Liver (tissue), 9 donors: Measurements from ENCODE around the gene F13A1. TPM values are rescaled to one million over a fixed set of nuclear protein-coding genes. Genes with fewer than 3 reads are reported as not detected.

Experiments used
- DNase-seq: peaks from one replicate; pipeline ENCODE4 v3.0.0-alpha.2; 2017; ENCODE audit warnings: low spot score
- H3K27ac ChIP-seq, 2 donors: one replicate each; pipeline ENCODE4 v1.7.0; 2013; ENCODE audit warnings: inconsistent platforms in 2 of 2, low read length in 2 of 2, control low read depth in 1 of 2, low read depth in 1 of 2, mild to moderate bottlenecking in 1 of 2
- H3K27me3 ChIP-seq, 4 donors: one replicate each; pipeline versions ENCODE4 v1.6.1 to v1.7.0; 2013; ENCODE audit warnings: low read length in 3 of 4, inconsistent platforms in 1 of 4, mild to moderate bottlenecking in 1 of 4, moderate library complexity in 1 of 4; ENCODE audit not compliant: control insufficient read depth in 4 of 4, insufficient read depth in 4 of 4
- H3K36me3 ChIP-seq, 4 donors: one replicate each; pipeline versions ENCODE4 v1.6.1 to v1.7.0; 2013; ENCODE audit warnings: low read length in 3 of 4, mild to moderate bottlenecking in 3 of 4, low read depth in 1 of 4, moderate library complexity in 1 of 4; ENCODE audit not compliant: control insufficient read depth in 4 of 4, insufficient read depth in 3 of 4
- H3K4me1 ChIP-seq, 4 donors: one replicate each; pipeline versions ENCODE4 v1.6.1 to v1.7.0; 2013; ENCODE audit warnings: low read length in 3 of 4, mild to moderate bottlenecking in 3 of 4, moderate library complexity in 1 of 4; ENCODE audit not compliant: control insufficient read depth in 4 of 4, insufficient read depth in 4 of 4
- H3K4me3 ChIP-seq, 3 donors: one replicate each; pipeline versions ENCODE4 v1.6.1 to v1.7.0; 2013; ENCODE audit warnings: low read length in 3 of 3, control low read depth in 1 of 3, low read depth in 1 of 3, mild to moderate bottlenecking in 1 of 3
- H3K9ac ChIP-seq, 2 donors: one replicate each; pipeline ENCODE4 v1.7.0; 2013; ENCODE audit warnings: low read length in 2 of 2, mild to moderate bottlenecking in 2 of 2, moderate library complexity in 2 of 2, control low read depth in 1 of 2, low read depth in 1 of 2
- H3K9me3 ChIP-seq, 4 donors: one replicate each; pipeline versions ENCODE4 v1.6.1 to v1.7.0; 2013; ENCODE audit warnings: low read length in 3 of 4; ENCODE audit not compliant: control insufficient read depth in 4 of 4
- ATF3 ChIP-seq: IDR thresholded peaks from 2 replicates; pipeline ENCODE4 v1.6.1; 2016; ENCODE audit warnings: antibody characterized with exemption
- CTCF ChIP-seq: fragments of 150-350 bp; IDR thresholded peaks from 2 replicates; pipeline ENCODE4 v1.5.1; 2017; ENCODE audit warnings: improper control_type of control experiment, low read depth, low read length; ENCODE audit not compliant: missing input control
- EGR1 ChIP-seq, 2 donors: IDR thresholded peaks; 2 replicates each; pipeline ENCODE4 v1.6.1; 2016 to 2018; ENCODE audit warnings: antibody characterized with exemption in 2 of 2, low read depth in 2 of 2
- FOXA1 ChIP-seq: IDR thresholded peaks from 2 replicates; pipeline ENCODE4 v1.6.1; 2016; ENCODE audit warnings: antibody characterized with exemption
- GABPA ChIP-seq, 2 donors: IDR thresholded peaks in 1 of 2; conservative IDR thresholded peaks in 1 of 2; 2 replicates each; pipeline ENCODE4 v1.6.1; 2016; ENCODE audit warnings: antibody characterized with exemption in 2 of 2, mild to moderate bottlenecking in 1 of 2, moderate library complexity in 1 of 2
- HNF4G ChIP-seq: IDR thresholded peaks from 2 replicates; pipeline ENCODE4 v1.6.1; 2016; ENCODE audit warnings: antibody characterized with exemption
- MAX ChIP-seq: IDR thresholded peaks from 2 replicates; pipeline ENCODE4 v1.6.1; 2016; ENCODE audit warnings: antibody characterized with exemption
- NR2F2 ChIP-seq: IDR thresholded peaks from 2 replicates; pipeline ENCODE4 v1.6.1; 2016; ENCODE audit warnings: antibody characterized with exemption
- RAD21 ChIP-seq, 2 donors: IDR thresholded peaks; 2 replicates each; pipeline ENCODE4 v1.6.1; 2016; ENCODE audit warnings: antibody characterized with exemption in 2 of 2, mild to moderate bottlenecking in 2 of 2
- REST ChIP-seq: IDR thresholded peaks from 2 replicates; pipeline ENCODE4 v1.6.1; 2016; ENCODE audit warnings: antibody characterized with exemption, mild to moderate bottlenecking
- SP1 ChIP-seq: IDR thresholded peaks from 2 replicates; pipeline ENCODE4 v1.6.1; 2018; ENCODE audit warnings: antibody characterized with exemption, mild to moderate bottlenecking
- ZBTB33 ChIP-seq: IDR thresholded peaks from 2 replicates; pipeline ENCODE4 v1.6.1; 2016; ENCODE audit warnings: antibody characterized with exemption
- WGBS: extraction: QIAGEN DNeasy Blood & Tissue Kit; methylation state at CpG from one replicate; pipeline ENCODE4 v1.1.7; 2013; 5-methylcytosine and 5-hydroxymethylcytosine counted together
- polyA plus RNA-seq, 2 donors: library from polyadenylated mRNA; stranded (reverse) in 1 of 2; unstranded in 1 of 2; fragments of 200-250 nt in 1 of 2; fragments of >200 nt in 1 of 2; fragmentation: Nextera tagmentation in 1 of 2; extraction: Ambion mirVana in 1 of 2; gene quantifications; one replicate each; pipeline versions ENCODE4 v1.2.1 to v1.2.3, GENCODE V29; 2013 to 2015
- total RNA-seq, 2 donors: library from RNA; depleted of rRNA; stranded (reverse); fragments of >200 nt; gene quantifications; one replicate each; pipeline ENCODE4 v1.2.3, GENCODE V29; 2014
- donor health status: healthy.
- donor health status: healthy.
- donor health status: healthy.
- donor health status: healthy.
- donor health status: healthy.

The F13A1 gene
- total and polyA plus RNA-seq, 4 donors = 0.46 to 18.3 (median 5.1) TPM

GRCh38 chr6:6332811-6333244 lies 12.4 kb upstream of the F13A1 start:
- H3K27me3 ChIP-seq = peaks cover 0 to 2% (median 0%) of the 10 kb centered on the region in 4 donors
- no peaks in the 10 kb centered on the region for H3K36me3 ChIP-seq
- TF ChIP-seq RAD21 (IDR thresholded peaks at IDR 0.05) = no peak
- WGBS = 84% methylated on average over 3 of the region's 3 CpGs
- H3K4me3 ChIP-seq = no peak overlapping the region
- no peaks in the 10 kb centered on the region for H3K4me1 ChIP-seq
- no peaks in the 10 kb centered on the region for H3K9me3 ChIP-seq
- no peak overlapping the region for H3K9ac ChIP-seq
- no peak overlapping the region for H3K27ac ChIP-seq
- no peak for DNase-seq

GRCh38 chr6:6331946-6332601 lies 11.6 kb upstream of the F13A1 start:
- DNase-seq = no peak
- peaks cover 0 to 2% (median 0%) of the 10 kb centered on the region in 4 donors for H3K27me3 ChIP-seq
- H3K36me3 ChIP-seq = no peaks in the 10 kb centered on the region
- TF ChIP-seq REST (no peak), GABPA (IDR thresholded peaks at IDR 0.05 in 1 of 2, conservative IDR thresholded peaks at IDR 0.05 in 1 of 2) (no peak), NR2F2 (no peak), ATF3 (no peak), MAX (no peak), HNF4G (no peak)
- no peak overlapping the region for H3K9ac ChIP-seq
- H3K4me1 ChIP-seq = no peaks in the 10 kb centered on the region
- no peak overlapping the region for H3K27ac ChIP-seq
- no peaks in the 10 kb centered on the region for H3K9me3 ChIP-seq
- WGBS = 68% methylated on average over 6 of the region's 6 CpGs
- H3K4me3 ChIP-seq = no peak overlapping the region

- H3K4me3 ChIP-seq = no peak overlapping the region
- peaks cover 0 to 2% (median 0%) of the 10 kb centered on the region in 4 donors for H3K27me3 ChIP-seq
- no peak for DNase-seq
- H3K36me3 ChIP-seq = no peaks in the 10 kb centered on the region
- H3K9me3 ChIP-seq = no peaks in the 10 kb centered on the region
- no peak overlapping the region for H3K9ac ChIP-seq
- no peak overlapping the region for H3K27ac ChIP-seq
- TF ChIP-seq CTCF = no peak
- TF ChIP-seq SP1 = no peak
- TF ChIP-seq MAX = no peak
- TF ChIP-seq ZBTB33 = no peak
- no peak for TF ChIP-seq ATF3
- TF ChIP-seq GABPA (IDR thresholded peaks at IDR 0.05 in 1 of 2, conservative IDR thresholded peaks at IDR 0.05 in 1 of 2) = no peak
- TF ChIP-seq REST = no peak
- TF ChIP-seq EGR1 (IDR thresholded peaks at IDR 0.05; ENCODE audit: low read depth in 2 of 2) = no peak
- TF ChIP-seq FOXA1 = no peak
- H3K4me1 ChIP-seq = no peaks in the 10 kb centered on the region
- WGBS = 87% methylated on average over 6 of the region's 6 CpGs
Measured at GRCh38 chr6:6331393-6331792, 10.9 kb upstream of the F13A1 start.
